Tongue (tissue), 2 donors: Measurements from ENCODE around the gene AKAP6. TPM values are rescaled to one million over a fixed set of nuclear protein-coding genes. Genes with fewer than 3 reads are reported as not detected.
A peak's percentile ranks its signal among the peaks of the same experiment; 100 is the strongest.
"Not testable (repeated sequence)": the region's sequence is repeated elsewhere in the genome, so short reads cannot be mapped to it uniquely, and the experiment has no call there.

Source experiments
- DNase-seq: peaks from one replicate; pipeline ENCODE4 v3.0.0-alpha.2; 2015
- total RNA-seq: library from RNA; depleted of rRNA; stranded (reverse); fragments of >200 nt; gene quantifications from one replicate; pipeline ENCODE4 v1.2.3, GENCODE V29; 2014

AKAP6 gene
- total RNA-seq, 1 donor from 2014 or later: 230 TPM

DNA sequence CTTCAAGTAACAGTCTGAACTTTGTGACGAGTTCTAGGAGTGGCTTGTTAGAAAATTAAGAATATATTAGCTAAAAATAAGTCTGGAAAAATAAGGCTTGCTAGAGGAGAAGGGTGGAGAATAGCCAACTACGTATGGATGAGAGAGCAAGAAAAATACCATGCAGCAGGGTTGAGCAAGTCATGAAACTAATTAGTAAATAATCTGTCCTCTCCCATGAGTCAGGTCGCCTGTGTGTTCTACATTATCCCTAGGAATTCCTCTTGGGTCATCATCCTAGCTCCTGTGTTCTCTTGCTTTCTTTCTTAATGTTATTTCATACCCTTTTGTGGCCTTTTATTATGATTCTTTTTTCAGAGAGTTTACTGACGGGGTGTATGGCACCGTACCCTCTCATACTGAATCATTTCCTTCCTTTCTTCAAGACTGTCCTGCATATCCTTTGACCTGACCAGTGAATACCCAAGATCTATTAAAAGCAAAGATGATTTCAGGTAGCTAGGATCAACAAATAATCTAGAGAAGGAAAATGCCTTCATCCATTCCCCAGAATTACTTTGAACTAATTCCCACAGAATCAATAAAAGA lies 432.4 kb downstream of the AKAP6 start:
- no peak for DNase-seq

DNA sequence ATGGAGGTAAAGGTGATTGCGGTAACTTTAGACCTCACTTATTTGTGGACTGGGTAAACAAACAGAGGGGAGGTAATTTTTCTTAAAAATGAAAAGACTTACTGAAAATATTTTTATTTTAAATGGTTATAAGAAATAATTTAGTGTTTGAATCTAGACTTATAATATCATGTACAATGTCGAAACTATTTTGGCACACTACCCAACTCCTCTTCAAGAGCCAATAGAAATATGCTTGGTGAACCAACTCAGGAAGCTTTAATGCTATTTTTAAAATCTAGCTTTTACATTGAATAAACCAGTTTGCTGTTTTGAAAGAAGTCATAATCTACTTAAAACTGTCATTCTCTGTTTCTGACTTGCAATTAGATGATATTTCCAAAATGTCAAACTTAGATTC lies 433.8 kb downstream of the AKAP6 start:
- DNase-seq: no peak

DNA sequence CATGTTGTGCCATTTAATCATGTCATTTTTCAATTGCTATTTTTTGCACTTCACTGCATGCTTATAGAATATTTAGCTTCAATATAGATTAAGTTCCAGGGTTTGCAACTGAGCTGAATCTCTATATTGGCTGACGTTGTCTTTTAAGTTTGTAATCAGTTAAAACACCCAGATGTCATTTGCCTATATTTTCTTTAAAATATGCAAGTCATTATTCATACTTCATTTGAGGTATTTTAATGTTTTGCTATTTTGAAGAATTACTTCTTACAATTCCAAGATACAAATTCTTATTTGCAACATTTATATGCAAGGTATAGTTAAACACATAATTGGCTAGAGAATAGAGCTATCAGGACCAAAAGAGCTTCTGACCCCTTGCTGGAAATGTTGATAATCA lies 434.6 kb downstream of the AKAP6 start:
- DNase-seq: no peak

DNA sequence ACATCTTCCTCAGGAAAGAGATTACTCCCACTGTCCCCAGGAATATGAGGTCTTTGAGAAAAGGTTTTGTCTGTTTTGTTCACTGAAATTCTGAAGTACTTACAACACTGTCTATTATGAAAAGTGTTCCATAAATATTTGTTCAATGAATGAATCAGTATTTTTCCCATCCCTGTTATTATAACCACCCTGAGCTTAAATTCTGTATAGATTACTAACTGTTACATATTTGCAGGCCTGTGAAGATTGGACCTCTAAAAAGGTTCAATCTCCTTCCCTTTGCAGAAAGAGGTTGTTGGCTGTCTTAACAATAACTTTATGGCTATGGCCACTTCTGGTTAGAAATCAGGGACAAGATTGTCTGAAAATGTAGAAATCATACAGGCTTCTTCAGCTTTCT lies 435.0 kb downstream of the AKAP6 start:
- DNase-seq: no peak

DNA sequence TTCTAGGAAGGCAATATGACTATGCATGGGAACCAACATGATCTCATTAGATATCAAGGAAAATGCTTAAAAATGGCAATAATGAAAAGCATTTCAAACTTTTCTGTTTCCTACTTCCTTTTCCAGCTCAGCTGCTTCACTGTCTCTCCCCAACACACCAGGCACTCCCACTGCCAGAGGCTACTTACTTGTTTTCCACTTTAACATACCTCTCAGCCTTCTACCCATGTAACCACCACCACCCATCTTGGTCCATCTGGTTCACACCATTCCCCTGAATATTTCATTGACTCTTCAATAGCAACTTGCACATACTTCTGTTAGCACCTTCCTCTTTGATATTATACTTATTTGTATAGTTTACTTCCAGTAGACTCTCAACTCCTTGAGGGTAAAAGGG lies 441.3 kb downstream of the AKAP6 start:
- no peak for DNase-seq

DNA sequence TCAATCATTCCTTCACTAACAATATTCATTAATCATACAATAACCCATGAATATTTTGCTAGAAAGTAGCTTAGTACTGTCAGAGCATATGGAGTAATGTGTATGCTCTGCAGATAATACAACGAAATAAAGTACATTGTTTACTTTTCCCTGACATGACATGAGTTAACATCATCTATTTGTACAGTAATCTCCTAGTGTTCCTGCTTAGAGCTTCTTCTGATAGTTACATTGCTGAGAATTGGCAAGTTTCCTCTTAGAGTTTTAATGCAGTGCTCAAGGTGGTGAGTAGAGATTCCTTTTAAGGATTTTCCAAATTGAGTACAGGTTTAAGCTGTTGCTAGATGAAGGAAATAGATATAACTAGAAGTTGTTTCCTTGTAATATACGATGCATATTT lies 445.1 kb downstream of the AKAP6 start:
- DNase-seq: peak; percentile 8

DNA sequence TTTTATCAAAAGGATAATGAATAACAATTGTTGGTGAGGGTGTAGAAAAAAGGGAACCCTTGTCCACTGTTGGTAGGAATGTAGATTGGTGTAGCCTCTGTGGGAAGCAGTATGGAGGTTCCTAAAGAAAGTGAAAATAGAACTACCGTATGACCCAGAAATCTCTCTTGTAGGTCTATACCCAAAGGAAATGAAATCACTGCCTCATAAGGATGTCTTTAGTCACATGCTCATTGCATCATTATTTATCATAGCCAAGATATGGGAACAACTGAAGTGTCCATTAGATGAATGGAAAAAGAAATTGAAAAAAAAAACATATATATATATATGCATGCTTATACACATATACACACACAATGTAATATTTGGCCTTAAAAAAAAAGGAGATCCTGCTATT lies 450.7 kb downstream of the AKAP6 start:
- DNase-seq: no peak

DNA sequence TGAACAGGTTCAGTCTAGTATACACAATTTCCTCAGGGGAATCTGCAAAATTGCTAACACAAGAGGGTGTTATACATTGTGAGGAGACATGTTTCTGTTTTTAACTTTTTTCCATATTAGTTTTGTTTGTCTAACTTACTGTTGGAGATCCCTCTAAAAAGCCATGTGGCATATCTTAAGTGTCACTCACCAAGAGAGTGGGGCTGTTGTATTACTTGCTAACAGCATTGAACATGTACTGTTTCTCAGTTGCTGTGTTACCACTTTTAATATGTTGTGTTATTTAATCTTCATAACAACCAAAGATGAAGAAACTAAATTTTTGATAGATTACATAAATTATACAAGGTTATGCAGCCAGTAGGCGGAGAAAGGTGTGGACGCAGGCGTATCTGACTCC lies 455.3 kb downstream of the AKAP6 start:
- DNase-seq: no peak

DNA sequence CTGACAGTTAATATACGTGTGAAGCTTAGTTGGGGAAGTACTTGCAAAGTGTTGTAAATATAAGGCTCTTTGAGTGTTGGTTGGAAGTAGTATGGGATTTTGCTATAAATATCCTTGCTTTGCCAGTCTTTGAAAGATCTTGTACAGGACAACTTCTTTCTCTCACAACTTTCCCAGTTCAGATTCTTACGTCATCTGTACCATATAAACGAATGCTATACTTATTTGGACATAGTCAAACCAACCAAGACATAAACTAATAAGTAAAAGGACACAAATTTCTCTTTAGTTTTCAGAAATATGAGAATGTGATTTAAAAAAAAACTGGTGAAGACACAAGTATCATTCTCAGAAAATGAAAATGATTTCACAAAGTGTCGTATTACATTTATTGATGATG lies 456.5 kb downstream of the AKAP6 start:
- no peak for DNase-seq

DNA sequence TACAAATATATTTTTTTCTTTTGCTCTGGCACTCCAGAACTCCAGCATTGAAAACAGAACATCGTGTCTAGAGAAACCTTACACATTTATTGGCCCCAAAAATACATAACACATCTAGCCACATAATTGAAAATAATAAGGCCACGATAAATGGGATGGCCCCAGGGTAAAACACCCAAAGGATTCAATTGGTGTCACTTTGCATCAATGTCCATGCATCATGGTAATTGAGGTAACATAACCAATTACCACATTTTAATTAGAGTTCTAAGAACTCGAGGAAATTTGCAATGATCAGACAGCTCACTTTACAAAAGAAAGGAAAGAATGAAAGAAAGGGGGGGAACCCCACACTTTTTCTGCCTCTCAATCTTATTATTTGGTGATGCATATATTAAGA lies 457.8 kb downstream of the AKAP6 start:
- no peak for DNase-seq

DNA sequence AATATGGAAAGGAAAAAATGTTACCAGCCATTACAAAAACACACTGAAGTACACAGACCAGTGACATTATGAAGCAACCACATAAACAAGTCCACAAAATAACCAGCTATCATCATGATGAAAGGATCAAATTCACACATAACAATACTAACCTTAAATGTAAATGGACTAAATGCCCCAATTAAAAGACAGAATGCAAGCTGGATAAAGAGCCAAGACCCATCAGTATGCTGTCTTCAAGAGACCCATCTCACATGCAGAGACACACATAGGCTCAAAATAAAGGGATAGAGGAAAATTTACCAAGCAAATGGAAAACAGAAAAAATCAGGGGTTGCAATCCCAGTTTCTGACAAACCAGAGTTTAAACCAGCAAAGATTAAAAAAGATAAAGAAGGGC lies 463.9 kb downstream of the AKAP6 start:
- DNase-seq: not testable (repeated sequence)

DNA sequence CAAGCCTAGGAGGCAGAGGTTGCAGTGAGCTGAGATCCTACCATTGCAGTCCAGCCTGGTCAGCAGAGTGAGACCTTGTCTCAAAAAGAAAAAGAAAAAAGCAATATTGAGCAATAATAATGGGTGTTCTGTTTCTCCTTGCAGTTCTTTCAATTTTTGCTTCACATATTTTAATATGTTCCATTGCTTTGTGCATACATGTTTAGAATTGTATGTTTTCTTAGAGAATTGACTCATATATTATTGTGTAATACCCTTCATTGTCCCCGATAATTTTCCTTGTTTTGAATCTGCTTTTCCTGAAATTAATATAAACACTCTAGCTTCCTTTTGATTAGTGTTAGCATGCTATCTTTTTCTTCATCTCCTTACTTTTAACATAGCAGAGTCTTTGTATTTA lies 471.2 kb downstream of the AKAP6 start:
- DNase-seq: no peak

DNA sequence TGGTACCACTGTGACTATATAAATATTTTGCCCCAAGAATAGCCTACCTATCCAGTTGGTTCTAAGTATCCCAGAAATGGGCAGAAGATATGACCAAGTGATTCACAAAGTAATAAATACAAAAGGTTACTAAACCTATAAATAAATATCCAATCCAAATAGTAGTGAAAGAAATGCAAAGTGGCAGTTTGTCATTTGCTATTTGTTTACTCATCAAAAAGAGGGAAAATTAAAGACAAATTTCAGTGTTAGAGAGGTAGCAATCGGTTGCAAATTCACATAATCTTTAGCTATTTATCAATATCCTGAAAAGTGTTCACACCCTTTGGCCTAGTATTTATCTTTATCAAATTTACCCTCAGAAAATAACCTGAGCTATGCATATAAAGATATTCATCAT lies 473.2 kb downstream of the AKAP6 start:
- DNase-seq: no peak

DNA sequence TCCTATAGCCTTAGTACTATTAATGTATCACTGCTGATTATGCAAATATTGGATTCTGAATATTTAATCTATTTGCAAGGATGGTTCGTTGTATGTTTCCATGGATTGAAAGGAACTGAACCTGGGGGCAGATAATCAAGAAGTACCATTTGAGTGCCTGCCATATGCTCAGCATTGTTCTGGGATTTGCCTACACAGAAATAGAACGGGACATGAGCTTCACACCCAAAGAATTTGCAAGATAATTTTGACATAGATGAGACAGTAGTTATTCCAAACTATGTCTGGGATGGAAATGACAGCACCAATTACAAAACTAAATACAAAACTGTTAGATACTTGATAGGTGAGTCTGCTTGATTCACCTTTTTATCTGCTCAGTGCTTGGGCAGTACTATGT lies 476.9 kb downstream of the AKAP6 start:
- no peak for DNase-seq

DNA sequence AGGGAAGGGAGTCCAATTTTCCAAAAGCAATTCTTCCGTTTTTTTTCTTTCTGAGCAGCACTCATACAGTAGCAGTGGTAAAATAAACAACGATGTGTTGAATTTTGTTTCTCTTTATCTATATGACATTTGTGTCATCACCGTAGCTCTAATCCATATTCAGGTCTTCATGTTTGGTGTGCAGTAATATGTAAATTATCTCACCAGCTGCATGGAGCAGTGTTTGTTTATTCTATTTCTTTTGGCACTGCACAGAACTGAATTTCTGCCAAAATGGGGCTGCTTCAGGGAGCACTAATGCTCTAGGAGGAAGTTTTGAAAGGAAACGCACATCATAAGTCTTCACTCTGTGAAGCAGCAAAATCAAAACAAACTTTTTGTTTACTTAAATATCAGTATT lies 479.5 kb downstream of the AKAP6 start:
- DNase-seq: peak; percentile 88

DNA sequence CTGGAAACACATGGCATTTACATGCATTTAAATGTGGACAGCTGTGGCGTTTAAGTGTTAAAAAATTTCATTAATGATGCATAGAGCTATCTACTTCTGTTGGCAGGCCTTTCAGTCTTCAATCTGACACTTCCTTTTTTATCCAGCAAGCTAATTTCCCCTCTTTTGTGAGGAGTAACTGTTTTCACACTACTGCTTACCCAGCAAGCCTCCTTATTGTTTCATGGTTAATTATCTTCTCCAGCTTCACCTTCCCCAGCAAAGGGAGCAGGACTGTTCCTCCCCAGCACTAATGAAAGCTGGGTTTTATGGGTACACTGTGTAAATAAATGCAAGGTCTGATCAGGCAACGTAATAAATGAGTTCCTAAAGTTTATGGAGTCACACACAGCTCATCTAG lies 480.2 kb downstream of the AKAP6 start:
- peak; percentile 47 for DNase-seq

DNA sequence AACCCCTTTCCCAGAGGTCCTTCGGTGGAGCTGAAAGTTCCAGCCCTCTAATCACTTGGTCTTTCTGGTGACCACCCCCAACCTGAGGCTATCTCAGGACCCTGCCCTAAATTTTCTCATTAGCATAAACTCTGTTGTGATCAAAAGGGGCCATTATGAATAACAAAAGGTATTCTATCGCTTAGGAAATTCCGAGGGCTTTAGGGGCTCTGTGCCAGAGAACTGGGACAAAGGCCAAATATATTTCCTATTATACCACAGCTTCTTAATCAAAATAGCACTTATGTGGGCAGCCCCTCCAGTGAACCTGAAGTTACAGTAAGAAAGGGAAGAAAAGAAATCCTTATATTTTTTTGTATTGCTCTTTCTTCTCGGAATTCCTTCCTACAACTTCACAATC lies 484.3 kb downstream of the AKAP6 start:
- no peak for DNase-seq

DNA sequence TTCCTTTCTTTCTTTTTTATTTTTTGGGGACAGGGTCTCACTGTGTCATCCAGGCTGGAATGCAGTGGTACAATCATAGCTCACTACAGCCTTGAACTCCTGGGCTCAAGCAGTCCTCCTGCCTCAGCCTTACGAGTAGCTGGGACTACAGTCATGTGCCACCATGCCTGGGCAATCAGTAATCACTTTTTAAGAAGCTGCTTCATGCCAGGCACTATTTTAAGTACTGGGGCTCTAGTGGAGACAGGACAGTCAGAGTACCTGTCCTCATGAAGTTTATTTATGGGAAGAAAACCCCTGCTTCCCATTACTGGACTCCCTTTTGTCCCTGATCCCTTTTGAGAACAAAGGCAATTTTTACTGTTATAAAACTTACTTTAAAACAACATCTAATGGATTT lies 485.6 kb downstream of the AKAP6 start:
- DNase-seq: no peak

DNA sequence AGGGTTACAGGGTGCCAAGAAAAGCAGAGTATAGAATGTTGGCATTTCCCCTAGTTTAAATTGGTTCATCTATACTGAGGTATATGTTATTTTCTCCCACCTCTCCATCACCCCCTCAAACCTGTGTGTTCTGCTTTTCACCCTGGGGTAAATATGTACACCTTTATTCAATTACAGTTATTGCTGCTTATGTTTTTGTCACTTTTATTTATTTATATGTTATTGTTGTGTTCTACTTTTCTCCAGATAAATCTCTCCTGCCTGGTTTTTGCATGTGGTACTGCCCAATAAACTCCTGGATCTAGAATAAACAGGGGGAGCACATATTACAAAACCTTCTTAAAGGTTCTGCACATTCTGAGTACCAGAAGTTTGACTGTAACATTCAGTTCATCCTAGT lies 487.5 kb downstream of the AKAP6 start:
- DNase-seq: no peak

DNA sequence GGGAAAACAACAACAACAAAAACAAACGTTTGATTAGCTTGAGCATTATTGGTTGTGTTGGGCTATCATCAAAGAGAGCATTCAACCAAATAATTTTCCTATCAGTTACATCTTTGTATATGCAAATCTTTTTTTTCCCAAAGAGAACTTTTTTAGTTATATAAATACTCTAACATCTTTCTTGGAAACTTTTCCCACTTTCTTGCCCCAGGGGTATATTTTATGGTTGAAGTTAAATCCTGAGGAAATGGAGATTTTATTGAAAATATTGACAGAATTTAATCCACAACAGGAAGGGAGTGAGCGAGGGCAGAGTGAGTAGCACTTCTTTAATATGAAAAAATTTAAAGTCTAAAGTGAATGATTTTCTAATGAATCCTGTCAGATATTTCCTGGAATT lies 488.7 kb downstream of the AKAP6 start:
- no peak for DNase-seq

DNA sequence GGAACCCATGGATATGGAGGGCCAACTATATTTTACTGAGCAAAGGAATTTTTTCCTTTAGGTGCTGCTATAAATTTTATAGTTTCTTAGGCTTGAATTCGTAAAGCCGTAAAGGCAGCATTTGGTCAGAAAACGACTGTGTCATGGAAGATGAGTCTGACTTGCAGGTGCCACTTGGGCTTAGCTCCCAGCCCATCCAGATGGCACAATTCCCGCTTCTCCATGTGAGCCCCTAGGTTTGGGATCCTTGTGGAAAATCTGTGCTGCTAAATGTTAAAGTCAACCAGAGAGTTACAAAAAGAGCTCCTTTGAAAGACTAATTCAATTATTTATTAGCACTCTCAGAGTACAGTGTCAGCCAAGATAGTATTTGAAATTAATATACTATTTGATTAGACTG lies 489.5 kb downstream of the AKAP6 start:
- no peak for DNase-seq

DNA sequence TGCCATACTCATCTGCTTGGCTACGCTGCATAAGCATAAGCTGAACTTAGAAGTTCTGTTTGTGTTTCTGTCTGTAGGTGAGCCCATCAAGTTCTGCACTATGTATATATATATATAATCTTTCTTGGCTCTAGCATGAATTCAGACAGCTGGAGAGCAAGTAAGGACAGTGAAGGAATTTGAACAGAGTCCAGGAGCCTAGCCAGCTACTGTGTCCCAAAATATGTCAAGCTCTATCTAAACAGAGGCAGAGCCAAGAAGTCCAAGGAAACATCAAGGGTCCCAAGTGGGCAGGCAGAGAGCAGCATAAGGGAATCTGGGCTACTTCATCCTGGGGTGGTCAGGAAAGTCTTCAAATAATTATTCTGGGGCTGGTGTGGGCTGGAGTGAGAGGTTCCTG lies 491.1 kb downstream of the AKAP6 start:
- DNase-seq: peak; percentile 83

DNA sequence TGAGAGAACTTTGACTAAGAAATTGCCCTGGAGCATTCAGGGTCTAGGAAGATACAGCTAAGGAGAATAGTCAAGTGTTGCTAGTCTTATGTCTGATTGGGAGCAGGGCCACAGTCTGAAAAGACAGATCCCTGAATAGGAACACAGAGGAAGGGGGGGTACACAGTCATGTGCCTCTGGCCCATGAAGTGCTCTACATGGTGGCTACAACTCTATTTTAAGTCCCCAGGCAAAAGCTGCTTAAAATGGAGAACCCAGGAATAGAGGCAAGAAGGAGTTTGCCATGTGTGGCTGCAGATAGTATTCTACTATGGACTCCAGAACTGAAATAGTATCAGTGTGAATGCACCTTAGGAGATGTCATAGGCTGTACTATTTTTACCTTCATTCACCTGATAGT lies 491.6 kb downstream of the AKAP6 start:
- DNase-seq: peak; percentile 50

DNA sequence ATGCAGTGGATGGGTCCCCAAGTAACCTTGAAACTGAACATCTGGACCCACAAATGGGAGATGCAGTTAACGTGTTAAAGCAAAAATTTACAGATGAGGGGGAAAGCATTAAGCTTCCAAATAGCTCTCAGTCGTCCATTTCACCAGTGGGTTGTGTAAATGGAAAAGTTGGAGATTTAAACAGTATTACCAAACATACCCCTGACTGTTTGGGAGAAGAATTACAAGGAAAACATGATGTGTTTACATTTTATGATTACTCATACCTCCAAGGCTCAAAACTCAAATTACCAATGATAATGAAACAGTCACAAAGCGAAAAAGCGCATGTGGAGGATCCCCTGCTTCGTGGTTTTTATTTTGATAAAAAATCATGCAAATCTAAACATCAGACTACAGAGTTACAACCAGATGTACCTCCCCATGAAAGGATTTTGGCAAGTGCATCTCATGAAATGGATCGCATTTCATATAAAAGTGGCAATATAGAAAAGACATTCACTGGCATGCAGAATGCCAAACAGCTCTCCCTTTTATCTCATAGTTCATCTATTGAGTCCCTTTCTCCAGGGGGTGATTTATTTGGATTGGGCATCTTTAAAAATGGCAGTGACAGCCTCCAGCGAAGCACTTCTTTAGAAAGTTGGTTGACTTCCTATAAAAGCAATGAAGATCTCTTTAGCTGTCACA lies 493.0 kb downstream of the AKAP6 start:
- DNase-seq: no peak

DNA sequence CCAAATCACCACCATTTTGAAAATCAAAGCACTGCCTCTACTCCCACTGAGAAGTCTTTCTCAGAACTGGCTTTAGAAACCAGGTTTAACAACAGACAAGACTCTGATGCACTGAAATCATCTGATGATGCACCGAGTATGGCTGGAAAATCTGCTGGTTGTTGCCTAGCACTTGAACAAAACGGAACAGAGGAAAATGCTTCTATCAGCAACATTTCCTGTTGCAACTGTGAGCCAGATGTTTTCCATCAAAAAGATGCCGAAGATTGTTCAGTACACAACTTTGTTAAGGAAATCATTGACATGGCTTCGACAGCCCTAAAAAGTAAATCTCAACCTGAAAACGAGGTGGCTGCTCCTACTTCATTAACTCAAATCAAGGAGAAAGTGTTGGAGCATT lies 494.6 kb downstream of the AKAP6 start:
- DNase-seq: no peak
